NCI-H2029 (cell line): ENCODE data around the gene PECR.

ENCODE experiments used
- DNase-seq: peaks from one replicate; lab custom pipeline; 2025; lab: John Stamatoyannopoulos, UW

PECR gene

DNA sequence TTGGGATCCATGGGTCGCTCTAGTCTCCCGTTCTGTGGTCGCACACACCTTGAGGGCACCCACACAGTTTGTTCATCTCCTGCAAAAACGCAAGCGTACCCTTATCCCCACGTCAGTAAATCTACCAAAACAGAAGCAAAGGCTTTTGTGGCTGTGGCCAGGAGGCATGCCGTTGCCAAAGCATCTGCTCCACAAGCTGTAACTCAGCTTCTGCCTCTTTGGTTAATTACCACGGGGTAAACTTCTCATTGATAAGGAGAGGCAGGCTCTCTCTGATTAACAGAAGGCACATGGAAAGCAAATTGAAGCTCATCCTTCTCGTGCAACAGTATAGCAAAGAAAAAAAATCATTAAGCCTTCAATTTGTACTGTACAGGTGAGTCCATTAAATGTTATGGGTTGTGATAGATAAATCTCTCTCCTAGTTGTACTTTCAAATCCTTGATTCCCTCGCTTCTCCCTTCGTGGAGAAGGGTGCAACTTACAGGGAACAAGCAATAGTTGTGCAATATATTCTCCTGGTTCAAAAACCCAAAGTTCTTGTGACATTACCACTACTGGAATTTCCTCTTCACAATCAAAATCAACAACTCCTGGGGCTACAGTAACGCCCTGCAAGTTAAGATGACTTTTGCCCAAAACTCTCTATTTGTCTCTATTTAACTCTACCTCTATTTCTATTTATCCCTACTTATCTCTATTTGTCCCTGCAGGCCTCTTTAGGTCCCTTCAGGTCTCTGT is 10.3 kb downstream of the PECR start:
- no peak for DNase-seq

DNA sequence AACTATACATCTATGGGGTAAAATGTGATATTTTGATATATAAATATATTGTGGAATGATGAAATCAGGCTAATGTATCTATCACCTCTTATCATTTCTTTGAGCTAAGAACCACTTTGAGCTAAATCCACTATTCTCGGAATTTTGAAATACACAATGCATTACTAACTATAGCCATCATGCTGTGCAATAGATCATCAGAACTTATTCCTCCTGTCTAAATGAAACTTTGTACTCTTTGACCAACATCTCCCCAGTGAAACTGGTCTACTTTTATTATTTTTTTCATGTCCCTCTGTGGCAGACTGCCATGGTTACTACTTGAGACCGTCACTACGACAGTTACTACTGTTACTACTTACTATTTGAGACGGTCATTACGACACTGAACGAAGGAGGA is 11.4 kb downstream of the PECR start:
- DNase-seq: no peak

DNA sequence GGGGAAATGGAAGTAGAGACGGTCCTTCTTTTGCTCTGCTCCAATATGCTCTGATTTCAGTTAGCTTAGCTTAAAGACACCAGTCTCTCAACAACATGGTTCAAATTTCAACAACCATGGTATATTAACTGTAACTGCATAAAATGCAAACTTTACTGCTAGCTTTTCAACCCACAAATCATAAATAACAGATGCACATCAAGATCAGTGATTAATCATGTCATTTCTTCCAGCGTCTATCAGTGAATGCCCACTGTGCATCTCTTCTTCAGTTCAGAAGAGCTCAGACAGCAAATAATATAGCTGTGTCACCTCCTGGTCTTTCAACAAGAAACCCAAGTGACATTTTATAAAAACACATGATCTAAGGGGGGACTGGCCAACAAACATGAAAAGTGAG is 12.6 kb downstream of the PECR start:
- DNase-seq: no peak

DNA sequence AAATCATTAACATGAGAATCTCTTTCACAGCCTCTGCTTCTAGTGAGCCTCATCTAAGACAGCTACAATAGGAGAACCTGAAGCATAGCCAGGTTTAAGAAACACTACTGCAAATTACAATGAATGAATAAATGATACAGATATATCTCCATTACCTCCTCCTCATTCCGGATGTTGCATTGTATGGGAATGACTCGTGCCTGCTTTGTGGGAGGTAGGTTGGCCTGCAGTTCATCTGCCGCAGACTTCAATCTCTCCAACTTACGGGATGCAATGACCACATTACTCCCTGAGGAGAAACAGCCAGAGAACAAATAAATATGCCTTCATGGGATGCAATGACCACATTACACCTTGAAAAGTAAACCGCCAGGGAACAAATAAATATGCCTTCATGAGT is 15.4 kb downstream of the PECR start:
- DNase-seq: no peak

DNA sequence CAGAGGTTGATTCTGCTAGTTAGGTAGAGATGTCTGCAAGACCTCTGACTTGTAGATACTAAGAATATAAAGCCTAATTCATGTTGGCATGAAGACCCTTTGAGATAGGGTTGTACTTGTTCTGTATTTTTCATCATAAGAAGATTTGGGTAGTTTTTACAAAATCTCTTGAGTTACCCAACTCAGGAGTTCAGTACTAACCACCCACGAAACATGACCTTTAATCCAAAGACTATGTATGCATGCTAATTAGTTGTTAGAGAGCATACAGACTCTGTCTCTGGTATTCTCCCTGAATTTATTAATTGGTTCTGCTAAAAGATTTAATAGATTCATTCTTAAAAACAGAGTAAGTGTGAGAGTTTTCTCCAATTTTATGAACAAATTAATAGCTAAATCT is 16.9 kb downstream of the PECR start:
- DNase-seq: no peak

DNA sequence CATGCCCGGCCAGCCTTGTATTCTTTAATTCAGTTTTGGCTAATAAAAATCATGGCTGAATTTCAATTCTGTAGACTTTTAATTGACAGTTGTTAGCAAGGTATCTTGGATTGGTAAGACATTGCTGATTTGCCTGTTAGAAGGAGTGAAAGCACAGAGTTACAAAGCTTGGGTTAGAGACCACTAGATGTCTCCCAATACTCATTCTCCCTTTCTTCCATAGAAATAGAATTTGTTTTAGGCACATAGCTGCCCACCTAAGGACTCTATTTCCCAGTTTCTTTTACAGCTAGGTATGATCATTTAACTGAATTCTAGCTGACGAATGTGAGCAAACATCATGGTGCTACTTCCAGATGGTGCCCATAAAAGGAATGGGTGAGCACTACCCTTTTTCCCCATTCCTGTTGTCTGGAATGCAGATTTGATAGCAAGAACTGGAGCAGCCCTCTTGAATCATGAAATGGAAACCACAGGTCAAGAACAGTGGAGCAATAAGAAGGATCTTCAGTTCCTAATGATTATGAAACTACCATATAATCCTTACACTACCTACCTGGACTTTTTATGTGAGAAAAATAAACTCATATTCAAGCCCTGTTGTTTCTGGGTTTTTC is 17.5 kb downstream of the PECR start:
- DNase-seq: no peak

DNA sequence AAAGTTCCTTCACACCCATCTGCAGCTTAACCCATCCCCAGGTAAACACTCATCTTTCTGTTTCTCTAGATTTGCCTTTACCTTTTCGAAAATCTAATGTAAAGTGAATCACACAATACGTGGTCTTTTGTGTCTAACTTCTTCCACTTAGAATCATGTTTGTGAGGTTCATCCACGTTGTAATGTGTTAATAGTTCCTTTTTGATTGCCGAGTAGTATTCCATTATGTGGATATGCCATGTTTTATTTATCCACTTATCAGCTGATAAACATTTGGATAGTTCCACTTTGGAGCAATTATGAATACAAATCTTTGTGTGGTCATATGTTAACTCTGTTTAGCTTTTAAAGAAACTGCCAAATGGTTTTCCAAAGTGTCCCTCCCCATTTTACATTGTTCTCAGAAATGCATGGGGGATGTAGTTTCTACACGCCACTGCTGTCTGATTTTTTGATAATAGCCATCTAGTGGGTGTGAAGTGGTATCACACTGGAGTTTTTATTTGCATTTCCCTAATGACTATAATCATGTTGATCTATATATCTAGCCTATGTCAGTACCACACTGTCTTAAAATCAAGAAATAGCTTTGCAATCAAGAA is 22.3 kb downstream of the PECR start:
- no peak for DNase-seq

DNA sequence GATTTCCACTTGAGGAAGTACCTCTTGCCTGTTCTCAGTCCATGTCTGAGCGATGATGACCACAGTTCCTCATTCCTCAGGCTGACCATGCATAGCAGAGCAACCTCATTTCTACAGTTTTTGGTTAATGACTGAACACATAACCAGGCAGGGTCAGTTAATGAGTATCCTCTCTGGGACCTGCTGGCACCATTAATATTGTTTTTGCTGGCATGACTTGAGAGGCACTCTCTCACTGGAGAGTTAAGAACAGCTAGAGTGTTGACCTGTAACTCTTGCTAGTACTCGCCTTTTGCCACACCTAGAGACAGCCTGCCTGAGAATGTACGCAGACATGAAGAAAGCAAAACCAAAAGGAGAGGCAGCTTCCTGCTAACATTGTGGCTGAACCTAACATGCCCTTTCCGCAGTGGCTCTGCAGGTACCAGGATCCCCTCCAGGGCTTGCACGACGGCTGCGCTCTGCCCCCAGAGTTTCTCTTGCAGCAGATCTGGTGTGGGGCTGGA is 23.9 kb downstream of the PECR start:
- DNase-seq: no peak

DNA sequence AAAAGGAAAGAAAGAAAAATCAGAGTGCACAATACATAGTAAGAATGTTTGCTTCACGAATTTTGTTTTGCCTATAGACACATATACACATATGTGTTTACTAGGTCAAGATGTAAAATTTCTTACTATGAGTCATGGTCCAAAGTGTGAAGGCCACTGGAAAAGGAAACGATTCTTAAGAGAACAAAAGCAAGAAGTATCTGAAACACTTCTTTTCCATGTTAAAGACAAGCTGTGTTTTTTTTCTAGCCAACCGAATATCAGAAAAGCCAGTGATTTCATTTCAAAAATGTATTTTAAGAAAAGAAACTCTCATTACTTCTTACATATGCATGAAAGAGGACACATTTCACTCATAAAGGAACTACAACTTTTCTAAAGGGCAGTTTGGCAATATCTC is 24.9 kb downstream of the PECR start:
- no peak for DNase-seq

DNA sequence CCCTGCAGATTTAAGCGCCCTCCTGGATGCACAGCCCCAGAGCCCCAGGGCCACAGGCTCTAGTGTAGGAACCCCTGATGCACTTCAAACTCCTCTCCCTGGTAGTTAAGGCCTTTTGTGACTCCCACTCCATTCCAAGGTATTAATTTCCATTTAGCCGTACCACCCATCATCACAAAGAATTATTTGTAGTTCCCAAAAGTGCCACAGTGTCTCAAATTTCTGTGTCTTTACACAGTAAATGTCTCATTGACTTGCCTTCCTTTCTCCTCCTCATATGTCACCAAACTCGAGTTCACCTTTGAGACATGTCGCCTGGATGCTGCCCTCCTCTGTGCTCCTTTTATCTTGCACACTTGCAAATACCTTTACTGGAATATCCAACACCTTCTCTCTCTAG is 25.9 kb downstream of the PECR start:
- no peak for DNase-seq

DNA sequence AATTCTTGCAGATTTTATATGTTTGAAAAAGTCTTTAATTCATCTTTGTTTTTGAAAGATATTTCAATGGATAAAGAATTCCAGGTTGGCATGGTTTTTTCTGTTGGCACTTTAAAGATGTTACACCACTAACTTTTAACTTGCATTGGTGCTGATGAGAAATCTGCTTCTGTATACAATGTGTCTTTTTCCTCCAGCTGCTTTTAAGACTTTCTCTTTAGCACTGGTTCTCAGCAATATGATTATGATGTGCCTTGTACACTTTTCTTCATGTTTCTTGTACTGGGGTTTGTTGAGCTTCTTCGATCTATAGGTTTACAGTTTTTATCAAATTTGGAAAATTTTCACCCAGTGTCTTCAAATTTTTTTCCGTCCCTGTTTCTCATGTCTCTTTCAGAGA is 29.2 kb downstream of the PECR start:
- no peak for DNase-seq

DNA sequence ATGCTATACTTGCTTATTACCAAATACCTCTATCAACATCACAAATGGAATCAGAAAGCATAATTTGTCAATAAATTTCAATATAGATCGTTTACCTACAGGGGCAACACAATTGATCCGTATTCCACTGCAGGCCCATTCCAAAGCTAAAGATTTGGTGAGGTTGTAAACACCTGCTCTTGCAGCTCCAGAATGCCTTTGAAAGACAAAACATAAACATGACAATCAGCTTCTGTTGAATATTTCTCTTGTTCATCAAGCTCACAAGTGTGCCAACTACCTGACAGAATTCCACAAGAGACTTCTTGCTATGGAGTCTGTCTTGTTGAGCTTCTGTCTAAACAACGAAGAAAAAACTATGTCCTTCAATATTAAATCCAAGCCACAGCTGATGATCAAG is 30.3 kb downstream of the PECR start:
- no peak for DNase-seq

DNA sequence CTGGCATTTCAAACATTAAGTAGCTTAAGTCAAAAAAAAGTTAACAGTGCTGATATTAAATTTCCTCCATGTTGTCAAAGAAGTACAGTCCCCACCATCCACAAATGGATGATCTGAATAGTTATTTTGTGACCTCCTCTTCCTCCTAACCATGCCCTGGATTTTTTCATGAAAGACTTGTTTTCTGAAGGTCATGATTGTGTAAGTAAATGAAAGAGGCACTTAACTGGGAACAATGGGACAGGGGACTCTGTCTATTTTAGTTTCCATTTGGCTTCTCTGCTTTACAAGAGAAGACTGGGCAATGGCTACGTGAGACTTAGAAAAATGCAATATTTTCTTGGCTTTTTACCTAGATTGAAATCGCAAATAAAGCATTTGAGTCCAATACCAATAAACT is 32.2 kb downstream of the PECR start:
- no peak for DNase-seq

DNA sequence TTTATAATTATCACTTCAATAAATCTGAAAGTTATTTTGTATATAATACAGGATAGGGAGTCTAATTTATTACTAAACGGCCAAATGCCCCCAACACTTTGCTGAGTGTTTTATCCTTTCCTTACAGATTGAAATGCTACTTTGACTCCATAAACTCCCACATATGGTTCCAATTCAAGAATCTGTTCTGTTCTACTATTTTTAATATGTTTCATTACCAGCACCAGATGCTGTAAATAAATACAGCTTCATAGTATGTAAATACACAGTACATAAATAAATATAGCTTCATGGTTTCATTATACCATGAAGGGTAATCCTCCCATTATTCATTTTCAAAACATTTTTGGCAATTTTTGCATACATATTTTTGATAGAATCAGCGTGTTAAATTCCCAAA is 34.2 kb downstream of the PECR start:
- DNase-seq: no peak

DNA sequence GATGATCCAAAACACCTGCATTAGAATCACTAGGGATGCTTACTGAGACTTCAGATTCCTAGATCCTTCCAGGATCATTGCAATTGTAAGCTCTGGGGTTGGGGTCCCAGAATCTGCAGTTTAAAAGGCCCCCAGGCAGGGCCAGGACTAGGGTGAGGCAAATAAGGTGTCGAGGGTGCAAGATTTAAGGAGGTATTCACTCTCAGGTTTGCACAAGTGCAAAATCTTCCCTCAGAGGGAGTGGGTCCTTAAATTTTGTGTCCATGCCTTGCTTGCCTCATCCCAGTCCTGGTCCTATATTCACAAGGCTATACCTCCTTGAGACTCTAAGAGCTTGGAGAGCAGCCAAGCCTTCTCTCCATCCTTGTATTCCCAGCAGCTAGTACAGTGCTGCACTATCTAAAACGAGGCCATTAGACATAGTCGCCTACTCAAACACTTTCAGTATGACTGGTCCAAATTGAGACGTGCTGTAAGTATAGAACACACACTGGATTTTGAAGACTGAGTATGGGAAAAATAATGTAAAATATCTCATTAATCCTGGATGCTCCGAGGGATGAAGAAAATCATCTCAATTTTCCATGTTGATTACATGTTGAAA is 36.6 kb downstream of the PECR start:
- no peak for DNase-seq

DNA sequence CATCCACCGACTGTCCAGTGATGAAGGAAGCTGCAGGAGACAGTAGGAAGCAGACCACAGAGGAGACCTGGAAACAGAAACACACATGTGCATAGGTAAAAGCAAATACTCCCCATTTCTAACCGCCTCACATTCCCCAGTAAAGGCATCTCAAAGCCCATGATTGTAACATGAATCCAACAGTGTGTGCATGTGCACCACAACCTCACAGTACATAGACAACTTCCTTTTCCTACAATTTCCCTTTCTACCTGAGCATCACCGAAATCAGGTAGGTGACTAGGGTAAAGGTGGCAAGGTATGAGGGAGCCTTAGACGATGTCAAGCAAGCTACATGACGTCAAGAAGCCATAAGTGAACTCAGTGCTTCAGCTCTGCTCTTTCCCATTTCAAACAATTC is 37.7 kb downstream of the PECR start:
- DNase-seq: no peak

DNA sequence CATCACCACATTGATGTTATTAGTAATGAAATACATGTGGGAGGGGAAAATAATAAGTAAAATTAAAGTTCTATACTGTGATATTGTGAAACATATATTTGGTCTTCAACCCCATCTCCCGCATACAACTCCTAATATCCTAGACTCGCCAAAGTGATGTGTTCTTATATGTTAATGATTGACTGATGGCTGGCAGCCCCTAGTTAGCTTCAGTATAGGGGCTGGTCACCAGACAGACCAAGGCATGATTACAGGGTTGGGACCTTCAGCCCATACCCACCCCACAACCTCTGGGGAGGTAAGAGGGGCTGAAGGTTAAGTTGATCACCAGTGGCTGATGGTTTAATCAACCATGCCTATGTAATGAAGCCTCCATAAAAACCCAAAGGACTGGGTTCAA is 40.2 kb downstream of the PECR start:
- DNase-seq: no peak

DNA sequence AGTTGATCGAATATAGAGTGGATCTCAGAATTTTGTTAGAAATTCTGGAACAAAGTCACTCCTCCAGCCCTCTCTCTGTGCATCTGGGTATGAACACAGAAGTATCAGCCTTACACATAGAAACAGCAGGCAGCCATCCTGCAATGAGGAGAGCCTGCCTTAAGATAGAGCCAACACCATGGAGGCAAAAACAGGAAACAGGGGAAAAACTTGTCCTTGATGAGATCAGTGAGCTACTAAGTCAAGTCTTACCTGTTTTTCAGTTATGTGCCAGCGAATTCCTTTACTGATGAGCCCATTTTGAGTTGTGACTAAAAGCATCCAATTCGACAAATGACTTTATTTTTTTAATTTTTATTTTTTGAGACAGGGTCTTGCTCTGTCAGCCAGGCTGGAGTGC is 41.7 kb downstream of the PECR start:
- DNase-seq: no peak

DNA sequence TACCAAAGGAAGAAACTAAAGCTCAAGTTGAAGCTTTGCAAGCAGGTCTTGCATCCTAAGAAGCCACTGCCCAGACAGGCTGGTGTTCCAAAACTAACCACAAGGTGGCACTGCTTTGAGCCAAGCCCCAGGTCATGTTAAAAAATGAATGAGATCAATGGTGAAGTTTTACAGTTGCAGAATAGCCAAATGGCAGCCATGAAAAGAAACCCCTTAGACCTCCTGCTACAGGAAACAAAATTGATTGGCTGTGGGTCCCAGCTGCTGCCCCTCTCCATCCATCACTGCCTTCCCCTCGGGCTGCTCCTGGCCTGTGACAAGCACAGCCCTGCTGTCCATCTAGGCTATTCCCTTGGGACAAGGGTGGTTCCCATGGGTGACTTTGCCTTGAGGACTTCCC is 47.5 kb downstream of the PECR start:
- DNase-seq: peak; percentile 21

DNA sequence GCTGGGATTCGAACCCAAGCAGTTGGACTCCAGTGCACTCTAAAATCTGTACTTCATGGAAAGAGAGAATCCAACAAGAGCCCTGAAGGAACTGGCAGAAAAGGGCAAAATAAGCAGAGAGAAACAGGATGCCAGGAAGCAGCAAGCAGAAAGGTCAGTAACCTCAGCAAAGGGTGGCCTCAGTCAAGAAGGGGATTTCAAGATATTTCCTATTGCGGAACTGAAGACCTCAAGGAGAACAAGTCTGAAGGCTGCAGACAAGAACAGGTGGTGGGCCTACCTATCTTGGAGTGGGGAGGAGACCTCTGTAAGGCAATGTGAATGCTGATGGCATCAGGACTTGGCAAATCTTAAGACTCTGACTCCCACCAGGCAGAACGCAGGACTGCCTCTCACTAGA is 48.2 kb downstream of the PECR start:
- DNase-seq: no peak

DNA sequence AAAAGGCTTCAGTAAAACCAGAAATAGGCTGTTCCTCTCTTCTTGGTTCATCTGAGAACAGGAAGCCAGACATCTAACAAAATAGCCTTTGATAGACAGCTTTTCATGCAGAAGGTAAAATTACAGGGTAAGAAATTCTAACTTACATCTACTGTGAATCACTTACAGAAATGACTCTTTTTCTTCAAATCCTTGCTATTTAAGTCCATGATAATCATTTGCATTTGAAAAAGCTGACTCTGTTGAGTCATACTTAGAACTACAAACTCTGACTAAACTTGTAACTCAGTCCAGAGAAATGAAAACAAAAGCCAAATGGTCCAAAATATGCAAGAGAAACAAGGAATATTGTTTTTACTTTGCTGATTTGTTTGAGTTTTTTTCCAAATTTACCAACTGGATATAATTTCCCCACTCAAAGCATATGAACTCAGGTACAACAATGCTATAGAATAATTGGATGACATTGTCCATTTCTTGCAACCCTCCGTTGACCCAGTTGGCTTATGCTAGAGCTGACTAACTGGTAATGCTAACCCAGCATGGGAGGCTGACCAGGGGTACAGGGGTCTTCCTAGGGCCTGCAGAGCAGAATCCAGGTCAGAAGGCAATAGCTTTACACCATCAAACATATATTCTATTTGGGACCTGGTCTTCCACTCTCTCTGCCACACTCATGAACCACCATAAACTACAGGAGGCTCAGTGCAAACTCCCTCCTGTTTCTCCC is 49.5 kb downstream of the PECR start:
- no peak for DNase-seq

DNA sequence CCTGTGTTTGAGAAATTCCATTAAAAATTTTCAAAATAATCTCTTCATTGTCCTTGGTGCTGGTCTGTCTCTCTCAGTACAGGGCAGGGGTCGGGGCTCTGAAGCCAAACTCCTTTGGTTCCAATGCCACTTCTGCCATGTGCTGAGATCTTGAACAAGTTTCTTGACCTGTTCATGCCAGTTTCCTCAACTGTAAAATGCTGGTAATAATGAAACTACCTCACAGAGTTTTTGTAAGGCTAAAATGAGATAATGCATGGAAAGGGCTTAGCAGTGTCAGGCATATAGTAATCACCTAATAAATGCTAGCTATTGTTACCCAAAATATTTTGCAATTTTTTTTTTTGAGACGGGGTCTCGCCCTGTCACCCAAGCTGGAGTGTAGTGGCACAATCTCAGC is 51.4 kb downstream of the PECR start:
- no peak for DNase-seq
